OCI-LY1 (cell line): ENCODE results near the gene CRYGN.

Source experiments
- EZH2 ChIP-seq: fragments of 200-600 bp; sonication (generic), shearing (Covaris generic); IDR thresholded peaks from 2 replicates; pipeline ENCODE4 v1.8.0; 2017; ENCODE audit warnings: borderline replicate concordance, mixed run types, mild to moderate bottlenecking, antibody characterized with exemption, low read length, moderate library complexity, mixed read lengths
- TF ChIP-seq, protein P1 (sequence below): fragments of 200-600 bp; sonication (generic), shearing (Covaris generic); IDR thresholded peaks from 2 replicates; pipeline ENCODE4 v1.5.1; 2017; ENCODE audit warnings: mild to moderate bottlenecking, antibody characterized with exemption, low read length, moderate library complexity, mixed read lengths

DNA sequence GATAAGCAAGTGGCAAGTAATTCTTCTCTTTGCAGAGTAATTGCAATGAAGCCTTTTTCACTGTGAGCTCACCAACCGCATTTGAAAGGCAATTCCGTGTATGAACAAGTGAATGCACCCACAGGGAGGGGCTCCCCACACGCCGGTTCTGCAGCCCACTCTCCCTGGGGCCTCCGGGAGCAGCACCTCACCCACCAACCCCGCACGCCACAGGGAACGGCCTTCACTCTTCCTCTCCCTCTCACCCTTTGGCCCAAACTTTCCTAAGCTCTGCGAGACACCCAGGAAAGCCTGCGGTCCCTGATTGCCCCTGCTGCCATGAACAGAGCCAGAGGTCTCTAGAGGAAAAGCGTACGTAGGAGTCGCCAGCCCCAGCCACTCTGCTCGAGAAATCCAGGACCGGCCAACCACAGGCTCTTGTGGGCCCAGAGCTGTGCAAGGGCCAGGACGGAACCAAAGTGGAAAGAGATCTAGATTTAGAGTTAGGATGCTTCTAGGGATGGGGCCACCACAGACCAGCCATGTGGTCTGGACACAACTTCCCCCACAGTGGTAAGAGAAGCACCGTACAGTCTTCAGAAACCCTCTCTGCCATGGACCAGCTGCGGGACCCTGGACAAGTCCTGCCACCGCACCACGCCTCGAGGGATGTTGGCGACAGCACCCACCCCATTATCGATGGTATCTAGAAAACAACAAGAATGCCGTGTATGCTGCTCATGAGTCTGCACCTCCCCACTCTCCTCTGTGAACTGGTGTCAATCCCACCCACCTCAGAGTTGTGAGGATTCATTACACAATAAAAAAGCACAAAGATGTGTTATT, 33.7 kb downstream of the CRYGN start:
- TF ChIP-seq, protein P1, sequence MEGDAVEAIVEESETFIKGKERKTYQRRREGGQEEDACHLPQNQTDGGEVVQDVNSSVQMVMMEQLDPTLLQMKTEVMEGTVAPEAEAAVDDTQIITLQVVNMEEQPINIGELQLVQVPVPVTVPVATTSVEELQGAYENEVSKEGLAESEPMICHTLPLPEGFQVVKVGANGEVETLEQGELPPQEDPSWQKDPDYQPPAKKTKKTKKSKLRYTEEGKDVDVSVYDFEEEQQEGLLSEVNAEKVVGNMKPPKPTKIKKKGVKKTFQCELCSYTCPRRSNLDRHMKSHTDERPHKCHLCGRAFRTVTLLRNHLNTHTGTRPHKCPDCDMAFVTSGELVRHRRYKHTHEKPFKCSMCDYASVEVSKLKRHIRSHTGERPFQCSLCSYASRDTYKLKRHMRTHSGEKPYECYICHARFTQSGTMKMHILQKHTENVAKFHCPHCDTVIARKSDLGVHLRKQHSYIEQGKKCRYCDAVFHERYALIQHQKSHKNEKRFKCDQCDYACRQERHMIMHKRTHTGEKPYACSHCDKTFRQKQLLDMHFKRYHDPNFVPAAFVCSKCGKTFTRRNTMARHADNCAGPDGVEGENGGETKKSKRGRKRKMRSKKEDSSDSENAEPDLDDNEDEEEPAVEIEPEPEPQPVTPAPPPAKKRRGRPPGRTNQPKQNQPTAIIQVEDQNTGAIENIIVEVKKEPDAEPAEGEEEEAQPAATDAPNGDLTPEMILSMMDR = no peak
- TF ChIP-seq EZH2 = no peak
